ENCODE results near the gene CDC16.
"Not testable (repeated sequence)": the region's sequence is repeated elsewhere in the genome, so short reads cannot be mapped to it uniquely, and the experiment has no call there.

CDC16 gene

DNA sequence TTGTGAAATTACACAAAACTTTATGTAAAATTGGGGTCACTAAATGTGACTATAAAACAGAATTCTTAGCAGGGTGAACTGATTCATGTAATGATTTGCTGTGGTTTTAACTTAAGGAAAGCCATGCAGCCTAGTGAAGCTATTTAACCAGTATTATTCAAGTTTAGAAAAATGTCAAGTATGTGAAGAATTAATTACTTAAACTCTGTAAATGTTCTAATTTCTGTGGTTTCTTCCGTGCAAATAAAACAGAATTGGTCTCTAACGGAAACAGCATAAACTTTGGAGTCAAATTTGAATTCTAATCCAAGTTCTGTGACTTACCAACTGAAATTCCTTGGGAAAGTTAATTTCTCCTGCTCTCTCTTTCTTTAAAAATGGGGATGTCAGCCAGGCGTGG, 13.3 kb downstream of the CDC16 start:
- Histone ChIP-seq H3K4me3 (ENCODE audit: control insufficient read depth in 1 of 7, extremely low read depth in 1 of 7, insufficient read depth in 4 of 7, low read depth in 2 of 7, low read length in 6 of 7) (no peak overlapping the region), H3K27me3 (replicated peaks in 2 of 5; ENCODE audit: control insufficient read depth in 4 of 5, insufficient read depth in 5 of 5, low read length in 4 of 5) (no peaks in the 10 kb centered on the region), H3K4me1 (ENCODE audit: control extremely low read depth in 1 of 4, control insufficient read depth in 4 of 4, insufficient read depth in 4 of 4, low read length in 3 of 4) (no peaks in the 10 kb centered on the region), H3K36me3 (ENCODE audit: control insufficient read depth in 4 of 4, insufficient read depth in 4 of 4, low read length in 3 of 4) (peaks cover 28 to 96% (median 69%) of the 10 kb centered on the region in 4 experiments), H3K9me3 (ENCODE audit: control extremely low read depth in 1 of 5, control insufficient read depth in 4 of 5, insufficient read depth in 2 of 5, low read depth in 1 of 5, low read length in 4 of 5) (no peaks in the 10 kb centered on the region), H3K27ac (ENCODE audit: insufficient read depth in 1 of 2, low read depth in 1 of 2, low read length in 2 of 2, poor library complexity in 1 of 2, severe bottlenecking in 2 of 2) (no peak overlapping the region)
- 100% methylated on average over 3 of the region's 3 CpGs for WGBS (ENCODE audit: insufficient coverage)
- no peak for DNase-seq
- POLR2A ChIA-PET, result no interaction called here
- CTCF ChIA-PET, result interaction anchor here (1.3 kb wide), 1 partner anchor 12 kb away, joined by 3 read pairs; no protein-coding TSS in a partner anchor

DNA sequence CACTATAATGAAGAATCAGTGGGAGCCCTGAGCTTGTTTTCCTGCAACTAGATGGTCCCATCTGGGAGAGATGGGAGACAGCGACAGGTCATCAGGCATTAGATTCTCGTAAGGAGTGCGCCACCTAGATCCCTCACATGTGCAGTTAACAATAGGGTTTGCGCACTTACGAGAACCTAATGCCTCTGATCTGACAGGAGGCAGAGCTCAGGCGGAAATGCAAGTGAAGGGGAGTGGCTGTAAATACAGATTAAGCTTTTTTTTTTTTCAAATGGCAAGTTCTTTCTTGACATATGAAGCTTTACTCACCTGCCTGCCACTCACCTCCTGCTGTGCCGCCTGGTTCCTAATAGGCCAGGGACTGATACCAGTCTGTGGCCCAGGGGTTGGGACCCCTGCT, 14.4 kb downstream of the CDC16 start:
- Histone ChIP-seq H3K27ac (ENCODE audit: insufficient read depth in 1 of 2, low read depth in 1 of 2, low read length in 2 of 2, poor library complexity in 1 of 2, severe bottlenecking in 2 of 2) (no peak overlapping the region), H3K27me3 (replicated peaks in 2 of 5; ENCODE audit: control insufficient read depth in 4 of 5, insufficient read depth in 5 of 5, low read length in 4 of 5) (no peaks in the 10 kb centered on the region), H3K4me1 (ENCODE audit: control extremely low read depth in 1 of 4, control insufficient read depth in 4 of 4, insufficient read depth in 4 of 4, low read length in 3 of 4) (no peaks in the 10 kb centered on the region), H3K36me3 (ENCODE audit: control insufficient read depth in 4 of 4, insufficient read depth in 4 of 4, low read length in 3 of 4) (peaks cover 28 to 92% (median 61%) of the 10 kb centered on the region in 4 experiments), H3K4me3 (ENCODE audit: control insufficient read depth in 1 of 7, extremely low read depth in 1 of 7, insufficient read depth in 4 of 7, low read depth in 2 of 7, low read length in 6 of 7) (no peak overlapping the region), H3K9me3 (ENCODE audit: control extremely low read depth in 1 of 5, control insufficient read depth in 4 of 5, insufficient read depth in 2 of 5, low read depth in 1 of 5, low read length in 4 of 5) (no peaks in the 10 kb centered on the region)
- ChIA-PET CTCF (interaction anchor here (1.2 kb wide), 1 partner anchor 11 kb away, joined by 4 read pairs; no protein-coding TSS in a partner anchor), POLR2A (no interaction called here)
- no peak for DNase-seq
- WGBS (ENCODE audit: insufficient coverage), result 95% methylated on average over 6 of the region's 7 CpGs

DNA sequence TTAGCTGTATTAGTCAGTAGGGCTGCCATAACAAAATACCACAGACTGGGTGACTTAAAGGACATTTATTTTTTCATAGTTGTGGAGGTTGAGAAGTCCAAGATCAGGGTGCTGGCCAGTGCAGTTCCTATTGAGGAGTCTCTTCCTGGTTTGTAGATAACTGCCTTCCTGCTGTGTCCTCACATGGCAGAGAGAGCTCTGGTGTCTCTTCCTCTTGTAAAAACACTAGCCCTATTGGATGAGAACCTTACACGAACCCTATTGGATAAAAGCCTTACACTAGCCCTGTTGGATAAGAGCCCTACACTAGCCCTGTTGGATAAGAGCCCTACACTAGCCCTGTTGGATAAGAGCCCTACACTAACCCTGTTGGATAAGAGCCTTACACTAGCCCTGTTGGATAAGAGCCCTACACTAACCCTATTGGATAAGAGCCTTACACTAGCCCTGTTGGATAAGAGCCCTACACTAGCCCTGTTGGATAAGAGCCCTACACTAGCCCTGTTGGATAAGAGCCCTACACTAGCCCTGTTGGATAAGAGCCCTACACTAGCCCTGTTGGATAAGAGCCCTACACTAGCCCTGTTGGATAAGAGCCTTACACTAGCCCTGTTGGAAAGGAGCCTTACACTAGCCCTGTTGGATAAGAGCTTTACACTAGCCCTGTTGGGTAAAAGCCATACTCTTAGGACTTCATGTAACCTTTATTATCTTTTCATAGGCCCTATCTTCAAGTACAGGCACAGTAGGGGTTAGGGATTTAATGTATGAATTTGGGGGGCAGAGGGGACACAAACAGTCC, 17.1 kb downstream of the CDC16 start:
- H3K27me3 ChIP-seq (replicated peaks in 2 of 5; ENCODE audit: control insufficient read depth in 4 of 5, insufficient read depth in 5 of 5, low read length in 4 of 5); H3K9me3 ChIP-seq (ENCODE audit: control extremely low read depth in 1 of 5, control insufficient read depth in 4 of 5, insufficient read depth in 2 of 5, low read depth in 1 of 5, low read length in 4 of 5); H3K4me1 ChIP-seq (ENCODE audit: control extremely low read depth in 1 of 4, control insufficient read depth in 4 of 4, insufficient read depth in 4 of 4, low read length in 3 of 4); DNase-seq; POLR2A ChIA-PET; H3K4me3 ChIP-seq (ENCODE audit: control insufficient read depth in 1 of 7, extremely low read depth in 1 of 7, insufficient read depth in 4 of 7, low read depth in 2 of 7, low read length in 6 of 7): not testable (repeated sequence)
- H3K27ac ChIP-seq (ENCODE audit: insufficient read depth in 1 of 2, low read depth in 1 of 2, low read length in 2 of 2, poor library complexity in 1 of 2, severe bottlenecking in 2 of 2), result peak overlapping the region in 1 of 2 experiments; percentile 23
- CTCF ChIA-PET, result interaction anchor here (0.8 to 1.5 kb wide), 2 partner anchors 16 kb away, joined by 3 read pairs; no protein-coding TSS in a partner anchor
- peaks cover 19 to 81% (median 54%) of the 10 kb centered on the region in 4 experiments for H3K36me3 ChIP-seq (ENCODE audit: control insufficient read depth in 4 of 4, insufficient read depth in 4 of 4, low read length in 3 of 4)
- WGBS (ENCODE audit: insufficient coverage), result no CpG with 5 or more reads among the region's 1 CpG

DNA sequence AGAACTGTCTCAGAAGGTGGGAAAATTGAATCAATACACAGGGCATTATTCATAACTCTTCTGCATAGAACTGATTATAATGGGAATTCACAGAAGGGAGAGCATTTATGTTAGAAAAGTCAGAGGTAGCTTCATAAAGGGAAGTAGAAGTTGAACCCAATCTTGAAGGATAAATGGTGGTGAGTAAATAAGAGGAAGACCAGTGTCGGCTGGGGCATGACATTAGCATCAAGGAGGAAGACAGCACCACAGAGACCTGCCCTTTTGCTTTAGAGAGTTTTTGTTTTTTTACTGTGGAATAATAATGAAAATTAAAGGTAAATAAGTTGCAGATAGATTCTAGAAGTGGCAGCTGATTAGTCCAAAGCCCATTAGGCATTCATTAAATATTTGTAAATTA, 21.9 kb downstream of the CDC16 start:
- H3K4me1 ChIP-seq (ENCODE audit: control extremely low read depth in 1 of 4, control insufficient read depth in 4 of 4, insufficient read depth in 4 of 4, low read length in 3 of 4), result peaks cover 0 to 15% (median 8%) of the 10 kb centered on the region in 4 experiments
- H3K36me3 ChIP-seq (ENCODE audit: control insufficient read depth in 4 of 4, insufficient read depth in 4 of 4, low read length in 3 of 4), result peaks cover 17 to 76% (median 55%) of the 10 kb centered on the region in 4 experiments
- DNase-seq, result peak in 2 of 3 donors; percentile 28 to 30
- 43% methylated on average over 1 of the region's 1 CpG for WGBS (ENCODE audit: insufficient coverage)
- no peaks in the 10 kb centered on the region for H3K27me3 ChIP-seq (replicated peaks in 2 of 5; ENCODE audit: control insufficient read depth in 4 of 5, insufficient read depth in 5 of 5, low read length in 4 of 5)
- H3K27ac ChIP-seq (ENCODE audit: insufficient read depth in 1 of 2, low read depth in 1 of 2, low read length in 2 of 2, poor library complexity in 1 of 2, severe bottlenecking in 2 of 2), result no peak overlapping the region
- POLR2A ChIA-PET, result no interaction called here
- H3K4me3 ChIP-seq (ENCODE audit: control insufficient read depth in 1 of 7, extremely low read depth in 1 of 7, insufficient read depth in 4 of 7, low read depth in 2 of 7, low read length in 6 of 7), result no peak overlapping the region
- no peaks in the 10 kb centered on the region for H3K9me3 ChIP-seq (ENCODE audit: control extremely low read depth in 1 of 5, control insufficient read depth in 4 of 5, insufficient read depth in 2 of 5, low read depth in 1 of 5, low read length in 4 of 5)
- CTCF ChIA-PET, result no interaction called here

DNA sequence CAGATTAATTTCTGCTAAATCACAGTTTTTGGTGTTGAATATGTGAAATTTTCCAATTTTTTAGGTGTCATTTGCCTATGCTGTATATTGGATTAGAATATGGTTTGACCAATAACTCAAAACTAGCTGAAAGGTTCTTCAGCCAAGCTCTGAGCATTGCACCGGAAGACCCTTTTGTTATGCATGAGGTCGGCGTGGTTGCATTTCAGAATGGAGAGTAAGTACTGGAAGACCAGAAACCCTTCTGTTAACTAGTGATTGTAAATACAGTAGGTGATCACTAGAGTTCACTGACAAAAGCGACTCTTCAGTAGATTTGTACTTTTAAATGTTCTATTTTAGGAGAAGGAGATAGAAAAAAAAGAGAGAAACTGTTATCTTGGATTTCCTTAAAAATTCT, 22.3 kb downstream of the CDC16 start:
- H3K36me3 ChIP-seq (ENCODE audit: control insufficient read depth in 4 of 4, insufficient read depth in 4 of 4, low read length in 3 of 4), result peaks cover 14 to 72% (median 57%) of the 10 kb centered on the region in 4 experiments
- CTCF ChIA-PET, result no interaction called here

DNA sequence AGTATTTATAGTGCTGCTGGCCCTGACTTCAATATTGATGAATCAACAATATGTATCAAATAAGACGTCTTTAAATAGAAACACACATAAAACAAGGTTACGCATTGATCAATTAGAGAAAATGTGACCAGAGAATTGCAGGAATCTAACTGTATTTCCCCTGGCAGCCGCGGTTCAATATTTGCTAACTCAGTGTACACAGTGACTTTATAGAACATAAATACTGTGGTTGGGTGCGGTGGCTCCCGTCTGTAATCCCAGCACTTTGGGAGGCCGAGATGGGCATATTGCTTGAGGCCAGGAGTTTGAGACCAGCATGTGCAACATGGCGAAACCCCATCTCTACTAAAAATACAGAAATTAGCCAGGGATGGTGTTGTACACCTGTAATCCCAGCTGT, 23.9 kb downstream of the CDC16 start:
- DNase-seq, result no peak
- POLR2A ChIA-PET, result no interaction called here
- WGBS (ENCODE audit: insufficient coverage), result 100% methylated on average over 7 of the region's 8 CpGs
- no peaks in the 10 kb centered on the region for H3K9me3 ChIP-seq (ENCODE audit: control extremely low read depth in 1 of 5, control insufficient read depth in 4 of 5, insufficient read depth in 2 of 5, low read depth in 1 of 5, low read length in 4 of 5)
- no peak overlapping the region for H3K27ac ChIP-seq (ENCODE audit: insufficient read depth in 1 of 2, low read depth in 1 of 2, low read length in 2 of 2, poor library complexity in 1 of 2, severe bottlenecking in 2 of 2)
- CTCF ChIA-PET, result interaction anchor here (1.0 kb wide), 1 partner anchor 10 kb away, joined by 3 read pairs; no protein-coding TSS in a partner anchor
- peaks cover 17 to 74% (median 54%) of the 10 kb centered on the region in 4 experiments for H3K36me3 ChIP-seq (ENCODE audit: control insufficient read depth in 4 of 4, insufficient read depth in 4 of 4, low read length in 3 of 4)
- H3K4me3 ChIP-seq (ENCODE audit: control insufficient read depth in 1 of 7, extremely low read depth in 1 of 7, insufficient read depth in 4 of 7, low read depth in 2 of 7, low read length in 6 of 7), result no peak overlapping the region
- no peaks in the 10 kb centered on the region for H3K27me3 ChIP-seq (replicated peaks in 2 of 5; ENCODE audit: control insufficient read depth in 4 of 5, insufficient read depth in 5 of 5, low read length in 4 of 5)
- H3K4me1 ChIP-seq (ENCODE audit: control extremely low read depth in 1 of 4, control insufficient read depth in 4 of 4, insufficient read depth in 4 of 4, low read length in 3 of 4), result peaks cover 7 to 36% (median 25%) of the 10 kb centered on the region in 4 experiments

More for the DNA sequence above, 22.3 kb downstream of the CDC16 start:
- no peak overlapping the region for H3K27ac ChIP-seq (ENCODE audit: insufficient read depth in 1 of 2, low read depth in 1 of 2, low read length in 2 of 2, poor library complexity in 1 of 2, severe bottlenecking in 2 of 2)
- no peaks in the 10 kb centered on the region for H3K27me3 ChIP-seq (replicated peaks in 2 of 5; ENCODE audit: control insufficient read depth in 4 of 5, insufficient read depth in 5 of 5, low read length in 4 of 5)
- 100% methylated on average over 4 of the region's 4 CpGs for WGBS (ENCODE audit: insufficient coverage)
- DNase-seq, result no peak
- peaks cover 0 to 20% (median 10%) of the 10 kb centered on the region in 4 experiments for H3K4me1 ChIP-seq (ENCODE audit: control extremely low read depth in 1 of 4, control insufficient read depth in 4 of 4, insufficient read depth in 4 of 4, low read length in 3 of 4)
- H3K9me3 ChIP-seq (ENCODE audit: control extremely low read depth in 1 of 5, control insufficient read depth in 4 of 5, insufficient read depth in 2 of 5, low read depth in 1 of 5, low read length in 4 of 5), result no peaks in the 10 kb centered on the region
- H3K4me3 ChIP-seq (ENCODE audit: control insufficient read depth in 1 of 7, extremely low read depth in 1 of 7, insufficient read depth in 4 of 7, low read depth in 2 of 7, low read length in 6 of 7), result no peak overlapping the region
- POLR2A ChIA-PET, result no interaction called here

DNA sequence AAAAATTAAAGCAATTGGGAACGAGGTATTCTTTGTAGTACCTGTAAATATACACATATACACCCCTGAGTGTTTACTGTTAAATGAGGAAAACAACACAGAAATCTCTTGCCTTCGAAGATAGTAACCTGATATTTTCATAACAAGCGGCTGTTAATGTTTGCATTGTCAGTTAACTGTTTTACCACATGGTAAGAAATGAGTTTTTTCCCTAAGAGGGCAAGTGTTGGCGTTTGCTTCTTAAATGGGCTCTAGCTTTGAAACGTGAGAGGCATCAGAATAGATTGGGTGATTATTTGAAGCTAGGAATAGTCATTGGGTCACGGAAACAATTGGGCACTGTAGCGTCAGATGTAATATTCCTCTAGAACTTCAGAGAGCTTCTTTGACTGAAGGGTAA, 24.7 kb downstream of the CDC16 start:
- ChIA-PET POLR2A (no interaction called here), CTCF (no interaction called here)
- no peaks in the 10 kb centered on the region for H3K9me3 ChIP-seq (ENCODE audit: control extremely low read depth in 1 of 5, control insufficient read depth in 4 of 5, insufficient read depth in 2 of 5, low read depth in 1 of 5, low read length in 4 of 5)
- no peak overlapping the region for H3K4me3 ChIP-seq (ENCODE audit: control insufficient read depth in 1 of 7, extremely low read depth in 1 of 7, insufficient read depth in 4 of 7, low read depth in 2 of 7, low read length in 6 of 7)
- H3K27me3 ChIP-seq (replicated peaks in 2 of 5; ENCODE audit: control insufficient read depth in 4 of 5, insufficient read depth in 5 of 5, low read length in 4 of 5), result no peaks in the 10 kb centered on the region
- no peak overlapping the region for H3K27ac ChIP-seq (ENCODE audit: insufficient read depth in 1 of 2, low read depth in 1 of 2, low read length in 2 of 2, poor library complexity in 1 of 2, severe bottlenecking in 2 of 2)
- no peak for DNase-seq
- peaks cover 17 to 73% (median 53%) of the 10 kb centered on the region in 4 experiments for H3K36me3 ChIP-seq (ENCODE audit: control insufficient read depth in 4 of 4, insufficient read depth in 4 of 4, low read length in 3 of 4)
- 98% methylated on average over 5 of the region's 7 CpGs for WGBS (ENCODE audit: insufficient coverage)
- peaks cover 7 to 40% (median 28%) of the 10 kb centered on the region in 4 experiments for H3K4me1 ChIP-seq (ENCODE audit: control extremely low read depth in 1 of 4, control insufficient read depth in 4 of 4, insufficient read depth in 4 of 4, low read length in 3 of 4)

Measured in common myeloid progenitor, CD34-positive (primary cell).